Tibial artery (tissue), 4 donors: Measurements from ENCODE around the gene CHAC1.

Experiments
- DNase-seq, 2 donors: peaks; one replicate each; pipeline ENCODE4 v3.0.0-alpha.2; 2019
- H3K27ac ChIP-seq, 2 donors: fragments of 200-600 bp; sonication (generic) in 1 of 2; 1 replicate in 1 of 2; 2 replicates in 1 of 2; pipeline ENCODE4 v1.5.1; 2018 to 2019; ENCODE audit warnings: mild to moderate bottlenecking in 1 of 2
- H3K27me3 ChIP-seq, 2 donors: fragments of 200-600 bp; sonication (generic) in 1 of 2; one replicate each; pipeline versions ENCODE4 v1.5.1 to v1.6.0; 2016 to 2019
- H3K36me3 ChIP-seq, 3 donors: fragments of 200-600 bp; sonication (generic) in 2 of 3; one replicate each; pipeline ENCODE4 v1.5.1; 2016 to 2019; ENCODE audit warnings: mild to moderate bottlenecking in 2 of 3
- H3K4me1 ChIP-seq, 4 donors: fragments of 200-600 bp; sonication (generic) in 2 of 4; 1 replicate in 3 of 4; 2 replicates in 1 of 4; pipeline ENCODE4 v1.5.1; 2016 to 2019
- H3K4me3 ChIP-seq, 2 donors: fragments of 200-600 bp; sonication (generic) in 1 of 2; 1 replicate in 1 of 2; 2 replicates in 1 of 2; pipeline ENCODE4 v1.5.1; 2018 to 2019; ENCODE audit warnings: mild to moderate bottlenecking in 2 of 2
- H3K9me3 ChIP-seq, 3 donors: fragments of 200-600 bp; sonication (generic) in 1 of 3; one replicate each; pipeline ENCODE4 v1.5.1; 2016 to 2019
- CTCF ChIP-seq, 2 experiments: fragments of 200-600 bp in 1 of 2; fragments of 450-650 bp in 1 of 2; IDR thresholded peaks; one replicate each; pipeline ENCODE4 v1.5.1; 2017 to 2019; ENCODE audit warnings: antibody characterized with exemption in 2 of 2, mild to moderate bottlenecking in 1 of 2, moderate library complexity in 1 of 2
- intact Hi-C: fragments of 100-400 bp; cut with DNase I; formaldehyde crosslinking; loops from one replicate; pipeline ENCODE4 v1.15.0; 2023; ENCODE audit warnings: low total_unique reads

Gene CHAC1

DNA sequence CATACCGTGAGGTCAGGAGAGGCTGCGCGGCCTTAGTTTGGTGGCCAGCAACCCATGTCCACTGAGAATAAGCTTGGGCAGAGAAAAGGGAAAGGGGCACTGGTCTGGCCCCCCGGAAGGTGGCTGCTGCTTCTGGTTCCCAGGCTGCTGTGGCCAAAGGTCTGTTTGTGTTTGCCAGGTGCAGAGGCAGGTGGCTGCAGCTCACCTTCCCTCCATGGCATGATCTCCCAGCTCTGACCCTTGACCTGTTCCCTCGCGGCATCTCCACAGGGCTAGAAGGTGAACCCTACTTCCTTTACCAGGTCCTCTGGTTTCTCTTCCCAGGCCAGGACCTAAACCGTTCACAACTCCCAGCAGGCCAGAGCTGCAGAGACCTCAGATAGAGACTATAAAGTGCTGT lies 45.2 kb upstream of the CHAC1 start:
- Histone ChIP-seq H3K9me3 (no peaks in the 10 kb centered on the region), H3K4me3 (no peak overlapping the region), H3K36me3 (peaks cover 7 to 8% (median 8%) of the 10 kb centered on the region in 3 donors), H3K27ac (peak overlapping the region in 1 of 2 donors; percentile 84), H3K27me3 (no peaks in the 10 kb centered on the region), H3K4me1 (peaks cover 12 to 36% (median 25%) of the 10 kb centered on the region in 4 donors)
- no peak for TF ChIP-seq CTCF (IDR thresholded peaks at IDR 0.05)
- no peak for DNase-seq
- intact Hi-C loops: loop anchor here (5.0 to 10.0 kb wide), 3 partner anchors 34 to 274 kb away; partner anchors contain the start of gene INO80

- Histone ChIP-seq H3K27ac (peak overlapping the region in 1 of 2 donors; percentile 14), H3K9me3 (no peaks in the 10 kb centered on the region), H3K4me1 (peaks cover 12 to 33% (median 22%) of the 10 kb centered on the region in 4 donors), H3K27me3 (no peaks in the 10 kb centered on the region), H3K4me3 (no peak overlapping the region), H3K36me3 (no peaks in the 10 kb centered on the region)
- DNase-seq: no peak
- intact Hi-C loops: loop anchor here (5.0 to 10.0 kb wide), 3 partner anchors 32 to 272 kb away; partner anchors contain the start of gene INO80
- no peak for TF ChIP-seq CTCF (IDR thresholded peaks at IDR 0.05)
Observed at GRCh38 chr15:40909662-40910630, 43.3 kb upstream of the CHAC1 start.

GRCh38 chr15:40911141-40911540 lies 42.1 kb upstream of the CHAC1 start:
- H3K36me3 ChIP-seq: no peaks in the 10 kb centered on the region
- no peak for TF ChIP-seq CTCF (IDR thresholded peaks at IDR 0.05)
- H3K4me3 ChIP-seq: no peak overlapping the region
- no peaks in the 10 kb centered on the region for H3K27me3 ChIP-seq
- intact Hi-C loops: no loop called here
- no peak for DNase-seq
- H3K9me3 ChIP-seq: no peaks in the 10 kb centered on the region
- H3K4me1 ChIP-seq: peaks cover 8 to 27% (median 16%) of the 10 kb centered on the region in 4 donors
- H3K27ac ChIP-seq: no peak overlapping the region

- no peak overlapping the region for H3K27ac ChIP-seq
- DNase-seq: no peak
- no peaks in the 10 kb centered on the region for H3K27me3 ChIP-seq
- no peaks in the 10 kb centered on the region for H3K36me3 ChIP-seq
- no peak overlapping the region for H3K4me3 ChIP-seq
- intact Hi-C loops: no loop called here
- no peaks in the 10 kb centered on the region for H3K9me3 ChIP-seq
- no peak for TF ChIP-seq CTCF (IDR thresholded peaks at IDR 0.05)
- H3K4me1 ChIP-seq: peaks cover 3 to 21% (median 10%) of the 10 kb centered on the region in 4 donors
Observed at GRCh38 chr15:40911693-40912092, 41.6 kb upstream of the CHAC1 start.

GRCh38 chr15:40912478-40912877 lies 40.8 kb upstream of the CHAC1 start:
- H3K9me3 ChIP-seq: no peaks in the 10 kb centered on the region
- no peak for DNase-seq
- no peaks in the 10 kb centered on the region for H3K36me3 ChIP-seq
- peaks cover 0 to 13% (median 3%) of the 10 kb centered on the region in 4 donors for H3K4me1 ChIP-seq
- H3K4me3 ChIP-seq: no peak overlapping the region
- H3K27ac ChIP-seq: no peak overlapping the region
- intact Hi-C loops: no loop called here
- no peak for TF ChIP-seq CTCF (IDR thresholded peaks at IDR 0.05)
- no peaks in the 10 kb centered on the region for H3K27me3 ChIP-seq
